ENCODE measurements around the gene P2RX1.

The P2RX1 gene

DNA sequence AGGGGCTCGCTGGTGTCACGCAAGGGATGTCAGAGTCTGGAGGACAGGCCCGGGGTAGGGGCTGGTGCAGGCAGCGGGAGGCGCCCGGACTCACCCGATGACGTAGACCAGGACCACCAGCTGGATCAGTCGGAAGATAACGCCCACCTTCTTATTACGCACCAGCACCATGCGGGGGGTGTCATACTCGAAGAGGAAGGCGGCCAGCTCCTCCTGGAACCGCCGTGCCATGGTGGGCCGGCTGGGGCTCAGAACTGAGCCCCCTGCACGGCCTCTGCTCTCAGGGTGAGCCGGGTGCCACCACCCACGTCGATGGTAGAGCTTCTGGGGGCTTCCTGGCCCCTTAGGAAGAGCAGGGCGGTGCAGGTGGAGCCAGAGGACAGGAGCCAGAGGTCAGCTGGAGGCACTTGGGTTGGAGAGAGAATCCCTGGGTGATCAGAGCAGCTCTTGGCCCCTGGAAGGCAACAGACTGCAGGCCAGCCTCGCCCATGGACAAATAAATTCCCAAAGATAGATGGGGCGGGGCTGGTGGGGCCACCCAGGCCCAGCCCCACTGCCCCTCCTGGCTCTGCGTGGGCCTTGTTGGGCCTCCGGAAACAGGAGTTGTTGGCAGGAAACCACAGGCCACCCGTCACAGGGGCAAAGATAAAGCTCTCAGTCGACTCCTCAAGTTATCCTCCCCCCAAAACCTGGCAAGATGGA lies at the start of gene P2RX1:
Gene P2RX1 (minus strand): TSS at position 471 of the 702 bp plus-strand sequence. CDS start 240 bp downstream, at position 231.
- no peak for DNase-seq (ENCODE audit: low read depth)

- DNase-seq (ENCODE audit: low read depth) = no peak
These were observed 49.0 kb upstream of the P2RX1 start for GRCh38 chr17:3965118-3965800.

DNA sequence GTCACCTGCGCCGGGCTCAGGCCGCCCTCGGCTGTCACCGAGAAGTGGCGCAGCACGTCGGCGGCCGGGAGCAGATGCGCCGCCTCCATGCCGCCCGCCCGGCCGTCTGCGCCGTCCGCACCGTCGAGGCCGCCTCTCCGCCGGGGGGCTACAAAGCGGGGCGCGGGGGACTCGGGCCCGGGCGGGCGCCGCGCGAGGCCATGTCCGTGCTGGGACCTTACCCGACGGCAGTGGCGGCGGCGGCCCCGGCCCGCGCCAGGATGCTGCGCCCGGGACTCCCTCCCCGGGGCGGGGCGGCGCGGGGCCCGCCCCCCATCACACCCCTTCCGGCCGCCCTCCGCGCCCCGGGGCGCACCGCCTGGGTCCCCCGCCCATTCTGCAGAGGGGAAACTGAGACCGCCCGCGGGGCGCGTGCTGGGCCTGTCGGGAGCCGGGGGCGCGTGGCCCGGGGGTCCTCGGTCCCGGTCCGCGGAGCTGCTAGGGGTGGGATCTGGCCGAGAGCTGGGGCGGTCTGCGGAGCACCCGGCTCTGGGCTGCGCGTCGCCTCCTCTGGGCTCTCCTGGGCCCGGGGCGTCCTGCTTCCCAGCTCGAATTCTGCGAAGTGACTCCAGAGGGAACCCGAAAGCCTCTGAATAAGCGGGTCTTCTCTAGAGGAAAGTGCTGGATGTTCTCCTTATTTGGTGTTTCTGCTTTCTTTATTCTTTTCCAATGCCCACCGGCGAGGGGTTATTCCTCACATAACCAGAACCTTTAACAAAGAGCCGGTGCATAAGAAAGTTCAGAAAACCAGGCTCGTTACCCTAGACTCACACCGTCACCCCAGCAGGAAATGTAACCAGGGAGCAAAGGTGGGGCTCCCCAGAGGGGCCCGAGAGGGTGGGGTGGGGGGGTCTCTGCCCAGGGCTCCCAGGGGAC lies 48.2 kb upstream of the P2RX1 start, which contains the start of gene ATP2A3:
Gene ATP2A3 (minus strand): TSS at position 235 of the 915 bp plus-strand sequence. CDS start 146 bp downstream, at position 89.
- DNase-seq (ENCODE audit: low read depth) = no peak

DNA sequence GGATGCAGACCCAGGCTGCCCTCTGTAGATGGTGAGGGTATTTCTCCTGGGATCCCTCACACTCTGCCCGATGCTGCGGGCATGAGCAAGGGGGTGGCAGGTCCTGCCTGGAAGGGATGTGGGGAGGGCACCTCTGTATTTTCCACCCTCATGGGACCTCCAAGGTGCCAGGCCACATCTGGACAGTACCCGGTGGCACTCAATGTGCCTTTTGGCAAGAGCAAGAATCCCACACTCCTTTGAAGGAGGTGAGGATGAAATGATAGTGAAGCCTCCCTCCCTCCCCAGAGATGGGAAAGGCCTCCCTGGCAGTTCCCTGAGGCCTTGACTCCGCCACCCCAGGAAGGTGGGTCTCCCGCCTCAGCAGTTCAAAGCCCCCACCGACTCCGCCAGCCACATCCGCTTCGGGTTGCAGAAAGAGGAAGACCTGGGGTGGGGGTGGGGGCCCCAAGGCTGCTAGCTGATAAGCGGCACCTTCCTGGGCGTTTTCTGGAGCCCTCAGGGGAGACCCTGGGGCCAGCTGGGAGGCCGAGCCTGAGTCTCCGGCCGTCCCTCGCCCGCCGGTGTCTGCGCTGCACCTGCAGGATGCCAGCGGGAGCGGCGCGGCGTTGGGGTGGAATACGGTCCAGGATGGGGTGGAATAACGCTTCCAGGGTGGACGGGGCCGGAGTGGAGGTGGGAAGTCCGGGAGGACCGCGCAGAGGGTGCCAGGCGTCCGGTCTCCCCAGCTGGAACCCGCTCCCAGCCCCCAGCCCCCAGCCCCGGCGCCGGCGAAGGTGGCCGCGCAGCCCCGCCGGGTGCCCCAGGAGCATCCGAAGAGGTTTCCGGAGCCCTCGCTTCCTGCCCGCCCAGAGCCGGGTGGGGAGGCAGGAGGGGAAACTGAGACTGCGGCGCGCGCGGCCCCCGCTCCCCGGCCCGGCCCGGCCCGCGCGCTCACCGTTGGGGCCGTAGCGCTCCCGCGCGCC lies 47.3 kb upstream of the P2RX1 start:
- no peak for DNase-seq (ENCODE audit: low read depth)

DNA sequence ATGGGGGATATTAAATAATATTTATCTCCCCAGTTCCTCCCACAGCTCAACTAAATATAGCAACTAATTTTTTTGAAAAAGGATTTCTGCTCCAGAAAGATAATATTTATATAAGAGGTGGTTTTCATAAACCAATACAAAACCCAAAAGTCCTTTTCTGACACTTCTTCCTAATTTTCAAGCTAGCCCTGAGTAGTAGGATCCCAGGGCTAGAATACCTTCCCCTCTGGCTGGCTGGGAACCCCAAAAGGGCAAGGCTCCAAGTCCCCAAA lies 46.6 kb upstream of the P2RX1 start:
- no peak for DNase-seq (ENCODE audit: low read depth)

- DNase-seq (ENCODE audit: low read depth) = no peak
These were observed 46.1 kb upstream of the P2RX1 start for GRCh38 chr17:3962217-3962964.

DNA sequence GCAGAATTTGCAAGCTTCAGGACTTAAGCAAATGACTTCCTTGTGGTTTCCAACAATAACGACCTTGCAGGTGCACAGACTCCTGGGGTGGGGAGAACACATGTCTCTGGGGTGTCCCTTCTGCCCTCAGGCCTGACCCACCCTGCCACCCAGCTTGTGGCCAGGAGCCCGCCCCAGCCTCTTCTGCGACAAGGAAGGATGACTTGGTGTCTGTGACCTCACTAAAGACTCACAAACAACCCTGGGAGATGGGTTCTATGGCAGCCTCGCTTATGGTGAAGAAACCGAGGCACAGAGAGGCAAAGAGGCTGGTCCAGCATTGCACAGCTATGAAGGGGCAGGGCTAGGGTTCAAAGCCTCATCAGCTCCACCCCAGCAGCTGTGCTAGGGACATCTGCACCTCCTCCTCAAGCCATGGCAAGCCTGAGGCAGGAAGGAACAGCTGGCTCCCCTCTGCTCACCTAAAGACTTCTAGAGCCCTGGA lies 45.3 kb upstream of the P2RX1 start:
- DNase-seq (ENCODE audit: low read depth) = no peak

GRCh38 chr17:3960764-3961163 lies 44.5 kb upstream of the P2RX1 start:
- peak; percentile 51 for DNase-seq (ENCODE audit: low read depth)

- DNase-seq (ENCODE audit: low read depth) = no peak
These were observed 43.8 kb upstream of the P2RX1 start for GRCh38 chr17:3959921-3960601.

DNA sequence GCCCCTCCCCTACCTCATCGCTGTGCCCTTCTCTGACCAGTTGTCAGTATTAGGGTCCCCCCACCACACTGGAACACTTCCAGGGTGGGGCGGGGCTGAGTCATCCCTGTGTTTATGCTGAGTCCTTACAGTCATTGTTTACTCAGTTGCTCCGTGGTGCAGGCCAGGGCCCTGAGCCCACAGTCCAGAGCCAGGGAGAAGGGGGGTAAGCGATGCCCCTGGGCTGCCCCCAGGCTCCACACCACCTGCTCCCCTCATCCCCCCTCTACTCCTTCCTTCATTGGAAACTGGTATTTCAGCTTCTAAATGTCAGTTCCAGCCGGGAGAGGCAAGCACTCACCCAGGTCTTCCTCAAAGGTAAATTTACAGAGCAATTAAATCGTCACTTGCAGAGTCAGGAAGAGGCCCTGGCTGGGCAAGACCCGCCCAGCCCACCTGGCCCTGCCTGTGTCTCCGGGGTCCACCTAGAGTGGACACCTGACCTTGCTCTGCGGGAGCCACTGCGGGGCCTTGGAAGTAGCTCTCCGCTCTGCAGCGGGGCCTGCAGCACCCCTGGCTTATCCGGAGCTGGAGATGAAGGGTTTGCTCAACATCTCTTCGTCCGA lies 43.1 kb upstream of the P2RX1 start:
- no peak for DNase-seq (ENCODE audit: low read depth)

DNA sequence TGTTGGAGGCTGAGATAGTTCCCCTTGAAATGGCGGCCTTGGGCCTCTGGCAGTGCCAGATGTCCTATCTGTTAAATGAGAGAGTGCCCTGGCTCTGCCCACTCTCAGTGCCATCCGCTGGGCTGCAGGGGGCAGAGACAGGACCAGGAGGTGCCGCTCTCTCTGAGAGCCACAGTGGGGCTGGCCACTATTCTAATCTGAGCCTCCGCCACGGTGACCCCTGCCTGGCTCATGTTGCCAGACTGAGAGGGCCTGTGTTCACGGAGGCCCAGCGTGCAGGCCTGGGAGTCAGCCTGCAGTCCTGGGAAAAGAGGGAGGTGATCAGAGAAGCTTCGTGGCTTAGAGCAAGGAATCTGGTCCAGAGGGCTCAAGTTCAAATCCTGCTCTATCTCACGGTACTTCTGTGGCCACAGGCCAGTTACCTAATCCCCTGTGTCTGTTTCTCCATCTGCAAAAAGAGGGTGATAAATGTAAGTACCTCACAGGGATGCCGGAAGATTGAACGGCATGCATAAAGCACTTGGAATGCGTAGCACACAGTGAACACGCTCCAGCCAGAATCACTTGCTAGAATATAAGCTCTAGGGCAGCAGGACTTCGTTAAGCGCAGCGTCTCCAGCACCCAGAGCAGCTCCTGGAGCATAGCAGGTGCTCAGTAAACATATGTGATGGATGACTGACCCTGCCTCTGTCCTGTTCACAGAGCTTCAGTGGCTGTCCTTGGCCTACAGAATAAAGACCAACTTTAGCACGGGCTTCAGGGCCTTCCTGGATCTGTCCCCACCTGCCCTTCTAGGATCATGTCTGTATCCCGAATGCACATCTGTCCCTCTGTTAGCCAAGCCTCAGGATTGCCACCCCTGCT lies 41.7 kb upstream of the P2RX1 start:
- no peak for DNase-seq (ENCODE audit: low read depth)

- no peak for DNase-seq (ENCODE audit: low read depth)
These were observed 40.7 kb upstream of the P2RX1 start for GRCh38 chr17:3956983-3957382.

GRCh38 chr17:3956327-3956957 lies 40.2 kb upstream of the P2RX1 start:
- DNase-seq (ENCODE audit: low read depth) = no peak

DNA sequence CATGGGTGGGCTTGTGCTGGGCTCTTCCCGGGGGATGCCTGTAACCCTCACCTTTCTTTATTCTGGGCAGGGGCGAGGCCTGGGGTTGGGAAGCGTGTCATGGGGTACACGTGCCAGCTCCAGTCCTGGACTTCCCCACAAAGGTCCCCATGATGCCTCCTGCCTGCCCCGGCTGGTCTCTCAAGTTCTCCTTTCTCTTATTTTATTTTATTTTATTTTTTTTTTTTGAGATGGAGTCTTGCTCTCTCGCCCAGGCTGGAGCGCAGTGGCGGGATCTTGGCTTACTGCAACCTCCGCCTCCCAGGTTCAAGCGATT lies 39.4 kb upstream of the P2RX1 start:
- DNase-seq (ENCODE audit: low read depth) = no peak

DNA sequence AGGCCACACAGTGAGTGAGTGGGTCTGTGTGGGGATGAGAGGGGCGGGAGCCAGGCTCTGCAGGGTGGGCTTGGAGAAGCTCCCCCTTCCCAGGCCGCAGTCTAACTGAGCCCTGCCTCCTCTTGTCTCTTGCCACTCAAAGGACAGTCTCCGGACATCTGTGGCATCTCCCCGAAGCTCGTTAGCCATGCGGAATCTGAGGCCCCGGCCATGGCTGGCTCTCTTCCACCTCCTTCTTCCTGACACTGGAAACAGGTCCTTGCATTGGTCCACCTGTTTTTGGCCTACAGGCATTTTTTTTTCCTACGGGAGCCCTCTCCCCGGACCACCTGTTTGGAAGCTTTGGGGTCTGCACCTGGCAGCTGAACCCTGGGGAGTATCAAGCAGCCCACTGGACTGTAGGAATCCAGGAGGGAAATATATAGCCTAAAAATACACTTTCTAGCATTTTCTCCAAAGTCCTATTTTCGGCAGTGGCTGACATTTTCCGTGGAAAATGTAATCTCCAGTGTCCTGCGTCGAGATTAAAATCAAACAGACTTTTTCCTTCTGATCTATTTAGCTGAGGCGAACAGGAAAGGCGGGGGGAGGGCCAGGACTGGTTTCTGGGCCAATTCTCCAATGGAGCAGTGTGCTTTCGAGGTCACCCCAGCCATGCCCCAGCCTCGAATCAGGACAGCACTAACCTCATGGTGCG lies 38.9 kb upstream of the P2RX1 start:
- DNase-seq (ENCODE audit: low read depth) = no peak

GRCh38 chr17:3954086-3954485 lies 37.8 kb upstream of the P2RX1 start:
- DNase-seq (ENCODE audit: low read depth) = no peak

DNA sequence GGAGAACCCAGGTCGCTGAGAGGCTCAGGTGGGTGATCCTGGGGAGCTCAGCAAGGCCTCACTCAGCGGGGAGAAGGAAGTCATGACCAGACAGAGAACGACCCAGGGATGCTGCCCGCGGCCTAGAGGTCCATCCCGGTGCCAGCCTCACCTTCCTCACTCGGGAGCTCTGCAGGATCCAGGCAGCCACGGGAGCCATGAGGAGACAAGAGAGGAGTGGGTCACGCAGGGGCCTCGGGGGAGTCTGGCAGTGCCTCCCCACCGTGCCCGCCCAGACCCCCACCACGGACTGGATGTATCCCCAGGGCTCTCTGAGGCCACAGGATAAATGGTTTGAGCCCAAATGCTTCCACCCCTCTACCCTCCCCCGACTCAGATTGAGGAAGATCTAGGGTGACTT lies 37.3 kb upstream of the P2RX1 start:
- no peak for DNase-seq (ENCODE audit: low read depth)

GRCh38 chr17:3952186-3952585 lies 35.9 kb upstream of the P2RX1 start:
- DNase-seq (ENCODE audit: low read depth) = no peak

Data from GM04503 (cell line).